Central memory CD8-positive, alpha-beta T cell (primary cell): ENCODE data around the gene KCNS3.
A peak's percentile ranks its signal among the peaks of the same experiment; 100 is the strongest.

Source experiments
- ATAC-seq: fragments of 150-1000 bp; cut with Tn5 transposase; replicated peaks from 2 replicates; pipeline ENCODE4 v1.10.0; 2022; ENCODE audit warnings: mild to moderate bottlenecking, moderate FRiP score, moderate number of reproducible peaks; ENCODE audit not compliant: poor library complexity, severe bottlenecking; ENCODE audit errors: extremely low read depth
- DNase-seq, 2 donors: peaks; one replicate each; pipeline ENCODE4 v3.0.0; 2021; ENCODE audit warnings: low spot score in 2 of 2
- H3K27ac Mint-ChIP-seq: one replicate; pipeline ENCODE4 v1.8.0; 2022; ENCODE audit warnings: low read depth, mild to moderate bottlenecking, moderate library complexity, mixed read lengths
- H3K27me3 Mint-ChIP-seq: one replicate; pipeline ENCODE4 v1.8.0; 2022; ENCODE audit warnings: mixed read lengths
- H3K36me3 Mint-ChIP-seq: one replicate; pipeline ENCODE4 v1.8.0; 2022; ENCODE audit warnings: mild to moderate bottlenecking, moderate library complexity, mixed read lengths; ENCODE audit not compliant: insufficient read depth
- H3K4me1 Mint-ChIP-seq: one replicate; pipeline ENCODE4 v1.8.0; 2022; ENCODE audit warnings: mixed read lengths
- H3K4me3 Mint-ChIP-seq: one replicate; pipeline ENCODE4 v1.8.0; 2022; ENCODE audit warnings: mild to moderate bottlenecking, moderate library complexity, mixed read lengths
- H3K9me3 Mint-ChIP-seq: one replicate; pipeline ENCODE4 v1.8.0; 2022; ENCODE audit warnings: mixed read lengths

KCNS3 gene

GRCh38 chr2:17878281-17879136, at the start of gene KCNS3:
TSS of gene KCNS3 (plus strand) at chr2:17878667. CDS start at chr2:17931009, 52,342 bp downstream.
- Mint-ChIP-seq H3K27ac (no peak within 1 kb of the TSS), H3K9me3 (no peaks in the 10 kb centered on the region), H3K27me3 (peaks cover 83% of the 10 kb centered on the region), H3K4me1 (peaks cover 7% of the 10 kb centered on the region), H3K36me3 (no peaks in the 10 kb centered on the region), H3K4me3 (peak within 1 kb of the TSS; percentile 67)
- no peak for ATAC-seq
- no peak for DNase-seq

- Mint-ChIP-seq H3K9me3 (no peaks in the 10 kb centered on the region), H3K4me3 (no peak overlapping the region), H3K4me1 (no peaks in the 10 kb centered on the region), H3K27me3 (peaks cover 60% of the 10 kb centered on the region), H3K36me3 (no peaks in the 10 kb centered on the region), H3K27ac (no peak overlapping the region)
- ATAC-seq: no peak
- peak in 1 of 2 donors; percentile 19 for DNase-seq
Observed at GRCh38 chr2:17830053-17831034, 48.1 kb upstream of the KCNS3 start.

GRCh38 chr2:17835516-17835915, 43.0 kb upstream of the KCNS3 start:
- ATAC-seq (no peak), DNase-seq (no peak)
- Mint-ChIP-seq H3K9me3 (no peaks in the 10 kb centered on the region), H3K27me3 (peaks cover 26% of the 10 kb centered on the region), H3K4me3 (no peak overlapping the region), H3K27ac (no peak overlapping the region), H3K4me1 (no peaks in the 10 kb centered on the region), H3K36me3 (no peaks in the 10 kb centered on the region)

GRCh38 chr2:17839959-17840358, 38.5 kb upstream of the KCNS3 start:
- Mint-ChIP-seq H3K4me3 (no peak overlapping the region), H3K27ac (no peak overlapping the region), H3K36me3 (no peaks in the 10 kb centered on the region), H3K27me3 (peaks cover 9% of the 10 kb centered on the region), H3K4me1 (no peaks in the 10 kb centered on the region), H3K9me3 (no peaks in the 10 kb centered on the region)
- ATAC-seq (no peak), DNase-seq (no peak)

- ATAC-seq (no peak), DNase-seq (no peak)
- H3K9me3 Mint-ChIP-seq: no peaks in the 10 kb centered on the region
- no peaks in the 10 kb centered on the region for H3K4me1 Mint-ChIP-seq
- H3K36me3 Mint-ChIP-seq: no peaks in the 10 kb centered on the region
- H3K27ac Mint-ChIP-seq: no peak overlapping the region
- H3K4me3 Mint-ChIP-seq: no peak overlapping the region
- H3K27me3 Mint-ChIP-seq: peaks cover 1% of the 10 kb centered on the region
Observed at GRCh38 chr2:17843457-17843856, 35.0 kb upstream of the KCNS3 start.

- no peak for ATAC-seq
- Mint-ChIP-seq H3K4me3 (no peak overlapping the region), H3K9me3 (no peaks in the 10 kb centered on the region), H3K27me3 (peaks cover 10% of the 10 kb centered on the region), H3K27ac (no peak overlapping the region), H3K36me3 (no peaks in the 10 kb centered on the region), H3K4me1 (no peaks in the 10 kb centered on the region)
- no peak for DNase-seq
Observed at GRCh38 chr2:17845806-17846205, 32.7 kb upstream of the KCNS3 start.

GRCh38 chr2:17846676-17847075, 31.8 kb upstream of the KCNS3 start:
- no peak overlapping the region for H3K27ac Mint-ChIP-seq
- H3K4me1 Mint-ChIP-seq: no peaks in the 10 kb centered on the region
- DNase-seq (no peak), ATAC-seq (no peak)
- no peaks in the 10 kb centered on the region for H3K36me3 Mint-ChIP-seq
- H3K9me3 Mint-ChIP-seq: no peaks in the 10 kb centered on the region
- H3K27me3 Mint-ChIP-seq: peaks cover 10% of the 10 kb centered on the region
- H3K4me3 Mint-ChIP-seq: no peak overlapping the region

GRCh38 chr2:17847236-17847635, 31.2 kb upstream of the KCNS3 start:
- ATAC-seq (no peak), DNase-seq (no peak)
- no peak overlapping the region for H3K27ac Mint-ChIP-seq
- no peaks in the 10 kb centered on the region for H3K9me3 Mint-ChIP-seq
- no peaks in the 10 kb centered on the region for H3K4me1 Mint-ChIP-seq
- H3K4me3 Mint-ChIP-seq: no peak overlapping the region
- H3K27me3 Mint-ChIP-seq: peaks cover 10% of the 10 kb centered on the region
- no peaks in the 10 kb centered on the region for H3K36me3 Mint-ChIP-seq

- H3K27ac Mint-ChIP-seq: no peak overlapping the region
- peaks cover 19% of the 10 kb centered on the region for H3K27me3 Mint-ChIP-seq
- ATAC-seq (no peak), DNase-seq (no peak)
- H3K36me3 Mint-ChIP-seq: no peaks in the 10 kb centered on the region
- H3K4me1 Mint-ChIP-seq: no peaks in the 10 kb centered on the region
- no peak overlapping the region for H3K4me3 Mint-ChIP-seq
- H3K9me3 Mint-ChIP-seq: no peaks in the 10 kb centered on the region
Observed at GRCh38 chr2:17849275-17849674, 29.2 kb upstream of the KCNS3 start.

GRCh38 chr2:17850151-17850550, 28.3 kb upstream of the KCNS3 start:
- Mint-ChIP-seq H3K9me3 (no peaks in the 10 kb centered on the region), H3K36me3 (no peaks in the 10 kb centered on the region), H3K27me3 (peaks cover 19% of the 10 kb centered on the region), H3K4me1 (no peaks in the 10 kb centered on the region), H3K4me3 (no peak overlapping the region), H3K27ac (no peak overlapping the region)
- DNase-seq (no peak), ATAC-seq (no peak)

- Mint-ChIP-seq H3K9me3 (no peaks in the 10 kb centered on the region), H3K4me3 (no peak overlapping the region), H3K27me3 (peaks cover 30% of the 10 kb centered on the region), H3K36me3 (no peaks in the 10 kb centered on the region), H3K4me1 (no peaks in the 10 kb centered on the region), H3K27ac (no peak overlapping the region)
- ATAC-seq: no peak
- no peak for DNase-seq
Observed at GRCh38 chr2:17851731-17852585, 26.5 kb upstream of the KCNS3 start.

GRCh38 chr2:17853799-17854198, 24.7 kb upstream of the KCNS3 start:
- ATAC-seq (no peak), DNase-seq (no peak)
- Mint-ChIP-seq H3K27ac (no peak overlapping the region), H3K4me1 (no peaks in the 10 kb centered on the region), H3K27me3 (peaks cover 44% of the 10 kb centered on the region), H3K36me3 (no peaks in the 10 kb centered on the region), H3K9me3 (no peaks in the 10 kb centered on the region), H3K4me3 (no peak overlapping the region)
